ENCODE data around the gene RAB11FIP4. TPM values are rescaled to one million over a fixed set of nuclear protein-coding genes. Genes with fewer than 3 reads are reported as not detected.

RAB11FIP4 gene
- total and polyA plus RNA-seq, 3 donors from 2014 or later: 44.3 to 104 (median 90.2) TPM

GRCh38 chr17:31414550-31414918 lies 23.1 kb downstream of the RAB11FIP4 start:
- Histone ChIP-seq H3K27ac (no peak overlapping the region), H3K4me3 (no peak overlapping the region), H3K36me3 (ENCODE audit: low read depth, missing control alignments) (no peaks in the 10 kb centered on the region), H3K4me1 (no peaks in the 10 kb centered on the region), H3K9me3 (no peaks in the 10 kb centered on the region), H3K27me3 (no peaks in the 10 kb centered on the region)
- DNase-seq: no peak
- WGBS, 2 donors: 84 to 93% methylated on average over 3 to 6 of the region's 6 CpGs
- intact Hi-C loops (cut with DNase I; ENCODE audit: low total_unique reads): no loop called here
- no peak for TF ChIP-seq CTCF (IDR thresholded peaks at IDR 0.05)
- TF ChIP-seq POLR2A (IDR thresholded peaks at IDR 0.05): no peak

GRCh38 chr17:31415004-31415454 lies 23.6 kb downstream of the RAB11FIP4 start:
- no peak for DNase-seq
- Histone ChIP-seq H3K9me3 (no peaks in the 10 kb centered on the region), H3K27ac (no peak overlapping the region), H3K4me3 (no peak overlapping the region), H3K4me1 (no peaks in the 10 kb centered on the region), H3K36me3 (ENCODE audit: low read depth, missing control alignments) (no peaks in the 10 kb centered on the region), H3K27me3 (no peaks in the 10 kb centered on the region)
- intact Hi-C loops (cut with DNase I; ENCODE audit: low total_unique reads): no loop called here
- no peak for TF ChIP-seq POLR2A (IDR thresholded peaks at IDR 0.05)
- no peak for TF ChIP-seq CTCF (IDR thresholded peaks at IDR 0.05)
- 75 to 85% methylated on average over 7 of the region's 7 CpGs for WGBS, 2 donors

GRCh38 chr17:31415640-31416502 lies 24.4 kb downstream of the RAB11FIP4 start:
- Histone ChIP-seq H3K4me1 (no peaks in the 10 kb centered on the region), H3K27me3 (no peaks in the 10 kb centered on the region), H3K36me3 (ENCODE audit: low read depth, missing control alignments) (no peaks in the 10 kb centered on the region), H3K4me3 (no peak overlapping the region), H3K27ac (no peak overlapping the region), H3K9me3 (no peaks in the 10 kb centered on the region)
- intact Hi-C loops (cut with DNase I; ENCODE audit: low total_unique reads): no loop called here
- TF ChIP-seq POLR2A (IDR thresholded peaks at IDR 0.05): no peak
- no peak for TF ChIP-seq CTCF (IDR thresholded peaks at IDR 0.05)
- 85 to 88% methylated on average over 19 to 22 of the region's 22 CpGs for WGBS, 2 donors
- DNase-seq: no peak

- H3K9me3 ChIP-seq: no peaks in the 10 kb centered on the region
- H3K4me3 ChIP-seq: no peak overlapping the region
- H3K4me1 ChIP-seq: no peaks in the 10 kb centered on the region
- no peak for DNase-seq
- H3K27ac ChIP-seq: no peak overlapping the region
- H3K36me3 ChIP-seq (ENCODE audit: low read depth, missing control alignments): no peaks in the 10 kb centered on the region
- H3K27me3 ChIP-seq: no peaks in the 10 kb centered on the region
- TF ChIP-seq CTCF (IDR thresholded peaks at IDR 0.05): no peak
- TF ChIP-seq POLR2A (IDR thresholded peaks at IDR 0.05): no peak
- intact Hi-C loops (cut with DNase I; ENCODE audit: low total_unique reads): no loop called here
- WGBS, 2 donors: 65 to 66% methylated on average over 7 to 10 of the region's 10 CpGs
These were observed 25.0 kb downstream of the RAB11FIP4 start for GRCh38 chr17:31416503-31416923.
